Ascending aorta (tissue), 2 donors: ENCODE data around the gene MEGF11. TPM values are rescaled to one million over a fixed set of nuclear protein-coding genes. Genes with fewer than 3 reads are reported as not detected.

Experiments used
- DNase-seq, 2 donors: peaks; one replicate each; pipeline ENCODE4 v3.0.0-alpha.2; 2019; ENCODE audit warnings: low spot score in 2 of 2
- H3K27ac ChIP-seq, 2 donors: fragments of 200-600 bp; sonication (generic); one replicate each; pipeline ENCODE4 v1.5.1; 2016 to 2017; ENCODE audit warnings: mild to moderate bottlenecking in 1 of 2
- H3K27me3 ChIP-seq: fragments of 200-600 bp; sonication (generic); one replicate; pipeline ENCODE4 v1.5.1; 2017
- H3K36me3 ChIP-seq, 2 donors: fragments of 200-600 bp; sonication (generic); one replicate each; pipeline ENCODE4 v1.5.1; 2016
- H3K4me1 ChIP-seq, 2 donors: fragments of 200-600 bp; sonication (generic); one replicate each; pipeline ENCODE4 v1.5.1; 2016 to 2017; ENCODE audit warnings: mild to moderate bottlenecking in 1 of 2
- H3K4me3 ChIP-seq, 2 donors: fragments of 200-600 bp; sonication (generic); one replicate each; pipeline ENCODE4 v1.5.1; 2016 to 2017; ENCODE audit warnings: mild to moderate bottlenecking in 1 of 2
- H3K9me3 ChIP-seq, 2 donors: fragments of 200-600 bp; sonication (generic); one replicate each; pipeline ENCODE4 v1.5.1; 2016
- CTCF ChIP-seq, 3 experiments: fragments of 200-600 bp in 2 of 3; fragments of 450-650 bp in 1 of 3; sonication (generic) in 2 of 3; IDR thresholded peaks; one replicate each; pipeline ENCODE4 v1.5.1; 2016 to 2019; ENCODE audit warnings: antibody characterized with exemption in 3 of 3, mild to moderate bottlenecking in 1 of 3, moderate library complexity in 1 of 3
- intact Hi-C: fragments of 100-400 bp; cut with DNase I; formaldehyde crosslinking; loops from one replicate; pipeline ENCODE4 v1.15.1; 2023
- total RNA-seq: library from RNA; depleted of rRNA; stranded (reverse); fragments of >200 nt; gene quantifications from one replicate; pipeline ENCODE4 v1.1.0, GENCODE V29; 2016

Gene MEGF11
- total RNA-seq, 1 donor from 2014 or later, result not detected

GRCh38 chr15:65896236-65896635 lies 357.3 kb downstream of the MEGF11 start:
- H3K4me3 ChIP-seq, result no peak overlapping the region
- no peak for DNase-seq
- H3K27me3 ChIP-seq, result no peaks in the 10 kb centered on the region
- peaks cover 20 to 66% of the 10 kb centered on the region in 2 donors for H3K36me3 ChIP-seq
- intact Hi-C loops, result no loop called here
- no peaks in the 10 kb centered on the region for H3K9me3 ChIP-seq
- H3K4me1 ChIP-seq, result no peaks in the 10 kb centered on the region
- no peak for TF ChIP-seq CTCF (IDR thresholded peaks at IDR 0.05)
- H3K27ac ChIP-seq, result no peak overlapping the region

- no peak for TF ChIP-seq CTCF (IDR thresholded peaks at IDR 0.05)
- Histone ChIP-seq H3K4me1 (no peaks in the 10 kb centered on the region), H3K36me3 (peaks cover 10 to 53% of the 10 kb centered on the region in 2 donors), H3K9me3 (no peaks in the 10 kb centered on the region), H3K4me3 (no peak overlapping the region), H3K27ac (no peak overlapping the region), H3K27me3 (no peaks in the 10 kb centered on the region)
- intact Hi-C loops, result no loop called here
- no peak for DNase-seq
Measured at GRCh38 chr15:65893060-65893459, 360.5 kb downstream of the MEGF11 start.

GRCh38 chr15:65888981-65889380 lies 364.6 kb downstream of the MEGF11 start:
- DNase-seq, result no peak
- no peak for TF ChIP-seq CTCF (IDR thresholded peaks at IDR 0.05)
- H3K9me3 ChIP-seq, result no peaks in the 10 kb centered on the region
- peaks cover 27 to 57% of the 10 kb centered on the region in 2 donors for H3K36me3 ChIP-seq
- H3K4me1 ChIP-seq, result no peaks in the 10 kb centered on the region
- no peak overlapping the region for H3K27ac ChIP-seq
- intact Hi-C loops, result no loop called here
- no peak overlapping the region for H3K4me3 ChIP-seq
- H3K27me3 ChIP-seq, result no peaks in the 10 kb centered on the region

GRCh38 chr15:65887565-65887964 lies 366.0 kb downstream of the MEGF11 start:
- no peaks in the 10 kb centered on the region for H3K9me3 ChIP-seq
- no peak overlapping the region for H3K27ac ChIP-seq
- intact Hi-C loops, result no loop called here
- no peak for TF ChIP-seq CTCF (IDR thresholded peaks at IDR 0.05)
- H3K36me3 ChIP-seq, result peaks cover 27 to 57% of the 10 kb centered on the region in 2 donors
- no peaks in the 10 kb centered on the region for H3K4me1 ChIP-seq
- no peaks in the 10 kb centered on the region for H3K27me3 ChIP-seq
- DNase-seq, result no peak
- no peak overlapping the region for H3K4me3 ChIP-seq

- Histone ChIP-seq H3K9me3 (no peaks in the 10 kb centered on the region), H3K4me3 (no peak overlapping the region), H3K4me1 (no peaks in the 10 kb centered on the region), H3K27me3 (no peaks in the 10 kb centered on the region), H3K27ac (no peak overlapping the region), H3K36me3 (peaks cover 34 to 56% of the 10 kb centered on the region in 2 donors)
- TF ChIP-seq CTCF (IDR thresholded peaks at IDR 0.05), result no peak
- intact Hi-C loops, result no loop called here
- DNase-seq, result no peak
Measured at GRCh38 chr15:65885668-65886218, 367.8 kb downstream of the MEGF11 start.

- intact Hi-C loops, result no loop called here
- no peak overlapping the region for H3K27ac ChIP-seq
- H3K9me3 ChIP-seq, result no peaks in the 10 kb centered on the region
- no peak for DNase-seq
- peaks cover 45 to 61% of the 10 kb centered on the region in 2 donors for H3K36me3 ChIP-seq
- no peaks in the 10 kb centered on the region for H3K27me3 ChIP-seq
- no peak for TF ChIP-seq CTCF (IDR thresholded peaks at IDR 0.05)
- H3K4me3 ChIP-seq, result no peak overlapping the region
- H3K4me1 ChIP-seq, result no peaks in the 10 kb centered on the region
Measured at GRCh38 chr15:65884511-65884910, 369.0 kb downstream of the MEGF11 start.
